Erythroblast (primary cell): ENCODE data around the gene RNF213.
"Not testable (repeated sequence)": the region's sequence is repeated elsewhere in the genome, so short reads cannot be mapped to it uniquely, and the experiment has no call there.

Source experiments
- DNase-seq, 2 experiments: peaks; one replicate each; lab custom pipeline; 2025; lab: John Stamatoyannopoulos, UW
- GATA1 ChIP-seq: IDR thresholded peaks from 2 replicates; pipeline ENCODE4 v1.6.1; 2011; ENCODE audit warnings: low read depth, mild to moderate bottlenecking, control low read depth, low read length, moderate library complexity
- POLR2A ChIP-seq: IDR thresholded peaks from 2 replicates; pipeline ENCODE4 v1.6.1; 2011; ENCODE audit warnings: mild to moderate bottlenecking, low read length

The RNF213 gene

GRCh38 chr17:80291260-80291659, 30.6 kb downstream of the RNF213 start:
- TF ChIP-seq GATA1 (no peak), POLR2A (no peak)

DNA sequence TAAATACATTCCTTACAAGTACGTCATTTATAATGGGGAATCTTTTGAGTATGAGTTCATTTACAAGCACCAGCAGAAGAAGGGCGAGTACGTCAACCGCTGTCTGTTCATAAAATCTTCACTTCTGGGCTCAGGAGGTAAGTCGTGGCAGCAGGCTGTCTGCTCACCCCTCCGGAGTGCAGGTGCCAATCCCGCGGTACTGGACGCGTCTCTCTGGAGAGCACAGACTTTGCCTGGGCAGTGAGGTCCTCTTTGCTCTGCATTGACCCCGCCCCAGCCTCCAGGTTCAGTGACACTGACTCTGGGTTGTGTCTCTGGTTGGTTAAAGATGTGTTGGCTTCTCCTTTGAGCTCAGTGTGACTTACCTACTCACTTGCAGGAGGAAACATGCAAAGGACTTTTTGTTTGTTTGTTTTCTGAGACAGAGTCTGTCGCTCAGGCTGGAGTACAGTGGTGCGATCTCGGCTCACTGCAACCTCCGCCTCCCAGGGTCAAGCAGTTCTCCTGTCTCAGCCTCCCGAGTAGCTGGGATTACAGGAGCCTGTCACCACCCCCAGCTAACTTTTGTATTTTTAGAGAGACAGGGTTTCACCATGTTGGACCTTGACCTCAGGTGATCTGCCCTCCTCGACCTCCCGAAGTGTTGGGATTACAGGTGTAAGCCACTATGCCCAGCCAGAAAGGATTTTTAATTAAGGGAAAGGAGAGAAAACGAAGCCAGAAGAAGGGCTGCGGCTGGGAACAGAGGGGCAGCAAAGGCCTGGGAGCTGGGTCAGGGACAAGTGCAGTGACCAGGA, 31.2 kb downstream of the RNF213 start:
- DNase-seq: no peak
- TF ChIP-seq GATA1 (no peak), POLR2A (no peak)

More at GRCh38 chr17:80291260-80291659, 30.6 kb downstream of the RNF213 start:
- DNase-seq: no peak

GRCh38 chr17:80292521-80292971, 31.9 kb downstream of the RNF213 start:
- TF ChIP-seq GATA1 (no peak), POLR2A (no peak)
- DNase-seq: peak in 1 of 2 experiments; percentile 25

DNA sequence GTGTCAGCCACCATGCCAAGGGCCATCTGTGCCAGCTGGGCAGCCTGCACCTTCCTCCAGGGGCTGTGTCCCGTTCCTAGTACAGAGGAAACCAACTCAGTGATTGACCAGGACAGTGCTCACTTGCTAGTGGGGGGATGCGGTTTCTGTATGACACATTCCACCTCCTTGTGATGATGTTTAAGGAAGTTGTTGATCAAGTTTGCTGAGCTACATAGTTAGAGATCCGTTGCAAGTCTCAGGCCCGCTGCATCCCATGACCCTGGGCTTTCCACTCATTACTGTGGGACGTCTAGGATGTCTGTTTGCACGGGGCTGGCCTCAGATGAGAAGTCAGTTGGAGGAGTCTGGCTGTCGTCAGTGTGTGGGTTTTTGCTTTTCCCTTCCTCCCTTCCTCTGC, 33.6 kb downstream of the RNF213 start:
- TF ChIP-seq POLR2A (no peak), GATA1 (no peak)
- no peak for DNase-seq

GRCh38 chr17:80294653-80295052, 34.0 kb downstream of the RNF213 start:
- no peak for DNase-seq
- TF ChIP-seq POLR2A (no peak), GATA1 (no peak)

DNA sequence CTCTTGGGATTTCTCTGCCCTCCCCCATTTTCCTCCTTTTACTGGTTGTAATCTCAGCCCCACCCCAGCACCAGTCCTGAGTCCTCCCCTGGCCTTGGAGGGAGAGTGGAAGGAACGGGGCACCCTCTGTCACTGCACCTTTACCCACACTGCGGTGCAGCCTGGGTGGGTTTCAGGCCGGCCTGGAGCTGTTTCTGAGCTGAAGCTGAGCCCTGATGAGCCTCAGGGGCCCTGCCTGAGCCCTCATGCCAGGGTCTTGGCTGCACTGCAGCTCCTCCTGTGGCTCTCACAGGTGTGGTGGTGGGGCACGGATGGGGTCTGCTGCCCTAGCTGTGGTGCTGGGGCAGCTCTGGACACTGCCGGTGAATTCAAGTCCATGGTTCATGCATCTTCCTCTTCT, 34.5 kb downstream of the RNF213 start:
- no peak for TF ChIP-seq POLR2A
- no peak for TF ChIP-seq GATA1
- no peak for DNase-seq

DNA sequence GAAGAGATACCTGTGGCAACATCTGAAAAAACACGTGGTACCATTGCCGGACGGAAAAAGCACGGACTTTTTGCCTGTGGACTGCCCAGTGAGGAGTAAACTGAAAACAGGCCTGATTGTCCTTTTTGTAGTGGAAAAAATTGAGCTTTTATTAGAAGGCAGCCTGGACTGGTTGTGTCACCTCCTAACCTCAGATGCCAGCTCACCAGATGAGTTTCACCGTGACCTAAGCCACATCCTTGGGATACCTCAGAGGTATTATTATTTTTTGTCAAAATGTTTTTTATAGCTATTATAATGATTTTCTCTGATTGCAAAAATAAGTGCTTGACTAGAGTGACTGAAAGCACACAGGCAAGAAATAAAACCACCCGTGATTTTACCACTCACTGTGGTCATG, 34.9 kb downstream of the RNF213 start:
- no peak for DNase-seq
- TF ChIP-seq POLR2A (no peak), GATA1 (no peak)

DNA sequence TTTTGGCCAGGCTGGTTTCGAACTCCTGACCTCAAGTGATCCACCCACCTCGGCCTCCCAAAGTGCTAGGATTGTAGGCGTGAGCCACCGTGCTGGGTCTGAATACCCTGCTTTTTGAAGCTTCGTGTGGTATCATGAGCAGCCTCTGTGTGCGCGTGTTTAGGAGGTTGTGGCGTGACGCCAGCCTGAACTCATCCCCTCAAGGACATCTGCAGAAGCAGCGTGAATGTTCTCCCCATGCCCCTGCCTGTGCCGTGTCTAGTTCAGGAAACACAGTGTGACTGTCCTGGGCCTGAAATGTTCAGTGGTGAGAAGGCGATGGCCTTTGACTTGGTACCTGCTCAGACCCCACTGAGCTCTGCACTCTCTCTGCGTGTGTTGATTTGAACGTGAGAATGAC, 35.6 kb downstream of the RNF213 start:
- TF ChIP-seq POLR2A (no peak), GATA1 (no peak)
- DNase-seq: no peak

DNA sequence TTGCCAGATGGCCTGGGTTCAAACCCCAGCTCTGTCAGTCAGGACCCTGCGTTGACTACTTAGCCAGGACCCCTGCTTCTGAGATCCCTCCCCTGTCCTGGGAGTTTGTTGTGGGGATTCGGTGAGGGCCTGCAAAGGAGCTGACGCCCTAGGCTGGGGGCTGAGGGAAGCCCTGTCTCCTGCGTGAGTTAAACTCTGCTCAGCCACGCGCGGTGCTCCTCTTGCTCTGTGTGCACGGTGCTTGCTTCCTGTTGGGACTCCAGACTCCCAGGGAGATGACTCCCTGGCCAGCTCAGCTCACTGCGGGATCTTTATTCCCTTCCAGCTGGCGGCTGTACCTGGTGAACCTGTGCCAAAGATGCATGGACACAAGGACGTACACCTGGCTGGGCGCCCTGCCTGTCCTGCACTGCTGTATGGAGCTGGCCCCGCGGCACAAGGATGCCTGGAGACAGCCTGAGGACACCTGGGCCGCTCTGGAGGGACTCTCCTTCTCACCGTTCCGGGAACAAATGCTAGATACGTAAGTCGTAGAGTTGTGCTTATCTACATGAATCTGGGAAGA, 37.4 kb downstream of the RNF213 start:
- no peak for DNase-seq
- no peak for TF ChIP-seq POLR2A
- TF ChIP-seq GATA1: no peak

- DNase-seq: not testable (repeated sequence)
Measured at GRCh38 chr17:80299350-80300100, 38.9 kb downstream of the RNF213 start.

GRCh38 chr17:80300756-80301155, 40.1 kb downstream of the RNF213 start:
- not testable (repeated sequence) for DNase-seq

- TF ChIP-seq GATA1: no peak
- DNase-seq: peak; percentile 37 to 48
Measured at GRCh38 chr17:80303824-80304223, 43.2 kb downstream of the RNF213 start.

GRCh38 chr17:80307994-80308691, 47.5 kb downstream of the RNF213 start:
- TF ChIP-seq GATA1 (no peak), POLR2A (no peak)
- no peak for DNase-seq

DNA sequence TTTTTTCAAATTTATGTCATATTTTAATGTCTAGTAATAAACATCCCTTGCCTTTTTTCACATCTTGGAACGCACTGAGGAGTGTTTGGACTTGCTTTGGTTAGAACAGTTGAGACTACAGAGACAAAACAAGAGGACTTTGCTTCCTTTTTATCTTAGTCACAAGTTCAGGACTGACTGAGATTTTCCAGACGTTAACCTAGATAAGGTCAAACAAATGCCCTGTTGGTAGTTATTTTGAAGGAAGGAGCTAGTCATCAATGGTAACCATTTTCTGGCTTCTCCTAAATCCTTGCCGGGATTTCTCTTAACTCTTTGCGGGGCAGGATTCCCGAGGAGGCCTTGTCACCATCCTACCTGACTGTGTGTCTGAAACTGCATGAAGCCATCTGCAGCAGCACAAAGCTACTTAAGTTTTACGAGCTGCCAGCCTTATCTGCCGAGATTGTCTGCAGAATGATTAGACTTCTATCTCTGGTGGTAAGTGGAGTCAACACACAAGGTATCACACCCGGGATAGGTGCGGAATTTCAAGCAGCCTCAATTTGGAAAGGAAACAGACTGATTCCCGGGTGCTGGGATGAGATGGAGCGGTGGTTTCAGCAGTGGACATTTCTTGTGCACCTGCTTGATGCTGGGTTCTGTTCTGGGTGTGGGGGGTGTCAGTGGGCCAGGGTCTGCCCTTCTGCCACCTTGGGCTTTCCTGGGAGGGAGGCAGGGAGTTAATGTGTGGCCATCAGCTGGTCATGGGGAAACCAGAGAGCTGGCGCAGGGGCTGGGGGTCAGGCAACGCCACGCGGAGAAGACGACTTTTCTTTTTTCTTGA, 48.3 kb downstream of the RNF213 start:
- no peak for DNase-seq
- TF ChIP-seq GATA1 (no peak), POLR2A (no peak)
